Endothelial cell (in vitro differentiated cells): ENCODE data around the gene TXNRD3. TPM values are rescaled to one million over a fixed set of nuclear protein-coding genes. Genes with fewer than 3 reads are reported as not detected.

Experiments used
- DNase-seq: peaks from one replicate; pipeline ENCODE4 v3.0.0; 2021; ENCODE audit warnings: low spot score
- H3K27ac Mint-ChIP-seq: one replicate; pipeline ENCODE4 v1.8.0; 2021; ENCODE audit warnings: mixed read lengths, inconsistent platforms; ENCODE audit not compliant: unreplicated experiment
- H3K27me3 Mint-ChIP-seq: one replicate; pipeline ENCODE4 v1.8.0; 2021; ENCODE audit warnings: mild to moderate bottlenecking, moderate library complexity, mixed read lengths, inconsistent platforms; ENCODE audit not compliant: unreplicated experiment
- H3K36me3 Mint-ChIP-seq: one replicate; pipeline ENCODE4 v1.8.0; 2021; ENCODE audit warnings: mild to moderate bottlenecking, low read depth, mixed read lengths, inconsistent platforms; ENCODE audit not compliant: unreplicated experiment
- H3K4me1 Mint-ChIP-seq: one replicate; pipeline ENCODE4 v1.8.0; 2021; ENCODE audit warnings: mild to moderate bottlenecking, mixed read lengths, inconsistent platforms; ENCODE audit not compliant: unreplicated experiment
- H3K4me3 Mint-ChIP-seq: one replicate; pipeline ENCODE4 v1.8.0; 2021; ENCODE audit warnings: mild to moderate bottlenecking, mixed read lengths, inconsistent platforms; ENCODE audit not compliant: unreplicated experiment
- H3K9me3 Mint-ChIP-seq: one replicate; pipeline ENCODE4 v1.8.0; 2021; ENCODE audit warnings: mixed read lengths, inconsistent platforms; ENCODE audit not compliant: unreplicated experiment
- total RNA-seq: library from RNA; stranded (reverse); fragmentation: NEBNext Ultra II Directional; extraction: Animal tissue kit (Norgen Biotek cat#: 25700); gene quantifications from one replicate; pipeline ENCODE4 v1.2.1, GENCODE V29; 2021; ENCODE audit not compliant: unreplicated experiment
- TF ChIP-seq, protein P1 (sequence below): fragments of 200-600 bp; sonication (generic); IDR thresholded peaks from one replicate; pipeline ENCODE4 v1.5.0; 2021; ENCODE audit warnings: antibody characterized with exemption; ENCODE audit not compliant: unreplicated experiment

The TXNRD3 gene
- total RNA-seq, 1 donor from 2014 or later: 4.8 TPM

DNA sequence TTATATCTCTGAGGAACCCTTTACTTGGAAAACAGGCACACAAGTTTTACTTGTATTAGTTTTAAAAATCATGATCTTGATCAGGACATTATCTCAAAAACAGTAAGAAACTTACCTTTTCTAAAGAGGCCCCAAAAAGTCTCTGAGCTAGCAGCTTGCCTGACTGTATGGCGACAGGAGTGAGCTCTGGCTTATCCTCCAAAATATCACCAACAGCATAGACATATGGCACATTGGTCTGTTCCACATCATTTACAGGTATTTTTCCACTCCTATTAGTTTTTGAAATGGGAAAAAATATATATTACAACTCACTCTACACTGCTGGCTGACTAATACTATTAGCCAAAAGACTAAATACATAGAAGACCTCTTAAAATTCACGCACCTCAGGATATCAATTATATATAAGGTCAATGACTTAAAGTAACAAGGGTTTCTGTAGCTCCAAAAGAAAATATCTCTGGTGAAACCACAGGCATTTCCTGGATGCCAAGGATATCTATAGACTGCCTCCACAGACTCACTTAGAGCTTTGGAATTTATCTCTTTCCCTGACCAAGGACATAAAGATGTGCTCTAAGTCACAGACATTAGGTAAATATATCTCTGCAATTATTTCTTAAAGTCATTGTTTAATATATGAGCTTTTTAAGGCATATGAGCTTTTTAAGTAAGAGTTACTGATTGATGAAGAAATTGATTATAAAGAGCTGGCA, 33.1 kb downstream of the TXNRD3 start:
- Mint-ChIP-seq H3K4me3 (no peak overlapping the region), H3K9me3 (no peaks in the 10 kb centered on the region), H3K27ac (no peak overlapping the region), H3K27me3 (no peaks in the 10 kb centered on the region), H3K36me3 (no peaks in the 10 kb centered on the region), H3K4me1 (peaks cover 7% of the 10 kb centered on the region)
- TF ChIP-seq, protein P1, sequence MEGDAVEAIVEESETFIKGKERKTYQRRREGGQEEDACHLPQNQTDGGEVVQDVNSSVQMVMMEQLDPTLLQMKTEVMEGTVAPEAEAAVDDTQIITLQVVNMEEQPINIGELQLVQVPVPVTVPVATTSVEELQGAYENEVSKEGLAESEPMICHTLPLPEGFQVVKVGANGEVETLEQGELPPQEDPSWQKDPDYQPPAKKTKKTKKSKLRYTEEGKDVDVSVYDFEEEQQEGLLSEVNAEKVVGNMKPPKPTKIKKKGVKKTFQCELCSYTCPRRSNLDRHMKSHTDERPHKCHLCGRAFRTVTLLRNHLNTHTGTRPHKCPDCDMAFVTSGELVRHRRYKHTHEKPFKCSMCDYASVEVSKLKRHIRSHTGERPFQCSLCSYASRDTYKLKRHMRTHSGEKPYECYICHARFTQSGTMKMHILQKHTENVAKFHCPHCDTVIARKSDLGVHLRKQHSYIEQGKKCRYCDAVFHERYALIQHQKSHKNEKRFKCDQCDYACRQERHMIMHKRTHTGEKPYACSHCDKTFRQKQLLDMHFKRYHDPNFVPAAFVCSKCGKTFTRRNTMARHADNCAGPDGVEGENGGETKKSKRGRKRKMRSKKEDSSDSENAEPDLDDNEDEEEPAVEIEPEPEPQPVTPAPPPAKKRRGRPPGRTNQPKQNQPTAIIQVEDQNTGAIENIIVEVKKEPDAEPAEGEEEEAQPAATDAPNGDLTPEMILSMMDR: no peak
- DNase-seq: no peak

DNA sequence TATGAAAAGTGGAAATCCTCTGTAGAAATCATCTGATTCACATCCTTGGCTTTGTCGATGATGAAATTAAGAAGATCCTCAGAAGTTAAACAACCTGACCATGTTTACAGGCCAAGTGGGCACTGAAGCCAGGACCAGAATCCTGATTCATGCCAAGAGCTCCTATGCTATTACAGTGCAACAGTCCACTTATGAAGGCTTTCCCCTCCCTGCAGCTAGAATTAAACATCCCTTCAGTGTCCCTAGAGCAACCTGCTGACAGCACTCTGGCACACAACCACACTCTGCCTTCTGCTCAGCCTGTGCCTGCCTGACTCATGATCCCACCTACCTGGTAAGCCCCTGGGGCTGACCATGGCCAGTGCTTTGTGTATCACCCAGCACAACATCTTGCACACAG, 33.8 kb downstream of the TXNRD3 start:
- no peaks in the 10 kb centered on the region for H3K9me3 Mint-ChIP-seq
- TF ChIP-seq, protein P1: no peak
- no peaks in the 10 kb centered on the region for H3K36me3 Mint-ChIP-seq
- DNase-seq: no peak
- H3K4me3 Mint-ChIP-seq: no peak overlapping the region
- peaks cover 7% of the 10 kb centered on the region for H3K4me1 Mint-ChIP-seq
- H3K27me3 Mint-ChIP-seq: no peaks in the 10 kb centered on the region
- no peak overlapping the region for H3K27ac Mint-ChIP-seq

DNA sequence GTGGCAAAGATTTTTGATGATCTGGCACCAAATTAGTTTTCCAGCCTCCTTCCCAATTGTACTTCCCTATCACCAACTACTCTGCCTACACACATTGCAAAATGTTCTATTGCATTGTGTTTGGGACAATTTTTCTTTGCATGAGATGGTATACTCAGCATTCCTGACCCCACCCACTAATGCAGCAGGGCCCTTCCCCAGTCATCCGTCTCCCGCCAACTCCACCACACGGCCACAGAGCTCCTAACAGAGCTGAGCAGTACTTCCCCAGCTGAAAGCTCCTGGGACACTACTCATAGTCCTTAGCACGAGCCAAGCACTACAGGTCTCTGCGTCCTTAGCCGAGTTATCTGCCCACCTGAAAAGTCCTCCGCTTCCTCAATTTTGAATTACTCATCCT, 34.2 kb downstream of the TXNRD3 start:
- Mint-ChIP-seq H3K9me3 (no peaks in the 10 kb centered on the region), H3K36me3 (no peaks in the 10 kb centered on the region), H3K4me3 (no peak overlapping the region), H3K27ac (no peak overlapping the region), H3K4me1 (peaks cover 7% of the 10 kb centered on the region), H3K27me3 (no peaks in the 10 kb centered on the region)
- TF ChIP-seq, protein P1: no peak
- DNase-seq: no peak

DNA sequence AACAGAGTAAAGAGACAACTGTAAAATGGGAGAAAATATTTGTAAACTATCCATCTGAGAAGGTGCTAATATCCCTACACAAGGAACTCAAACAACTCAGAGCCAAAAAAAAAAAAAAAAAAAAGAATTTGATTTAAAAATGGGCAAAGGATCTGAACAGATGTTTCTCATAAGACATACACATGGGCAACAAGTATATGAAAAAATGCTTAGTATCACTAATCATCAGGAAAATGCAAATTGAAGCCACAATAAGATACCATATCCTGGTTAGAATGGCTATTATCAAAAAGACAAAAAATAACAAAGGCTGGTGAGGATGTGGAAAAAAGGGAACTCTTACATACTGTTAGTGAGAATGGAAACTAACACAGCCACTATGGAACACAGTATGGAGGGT, 36.2 kb downstream of the TXNRD3 start:
- TF ChIP-seq, protein P1: no peak
- H3K27me3 Mint-ChIP-seq: no peaks in the 10 kb centered on the region
- H3K4me3 Mint-ChIP-seq: no peak overlapping the region
- H3K36me3 Mint-ChIP-seq: no peaks in the 10 kb centered on the region
- H3K27ac Mint-ChIP-seq: no peak overlapping the region
- H3K9me3 Mint-ChIP-seq: no peaks in the 10 kb centered on the region
- H3K4me1 Mint-ChIP-seq: peaks cover 7% of the 10 kb centered on the region
- no peak for DNase-seq

DNA sequence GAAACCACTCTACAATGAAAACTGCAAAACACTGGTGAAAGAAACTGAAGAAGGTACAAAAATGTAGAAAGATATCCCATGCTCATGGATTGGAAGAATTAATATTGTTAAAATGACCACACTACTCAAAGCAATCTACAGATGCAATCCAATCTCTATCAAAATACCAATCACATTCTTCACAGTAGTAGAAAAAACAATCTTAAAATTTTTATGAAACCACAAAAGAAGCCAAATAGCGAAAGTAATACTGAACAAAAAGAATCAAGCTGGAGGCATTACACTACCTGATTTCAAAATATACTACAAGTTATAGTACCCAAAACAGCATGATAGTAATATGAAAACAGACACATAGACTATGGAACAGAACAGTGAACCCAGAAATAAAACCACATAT, 36.9 kb downstream of the TXNRD3 start:
- DNase-seq: no peak
- no peak overlapping the region for H3K4me3 Mint-ChIP-seq
- no peak overlapping the region for H3K27ac Mint-ChIP-seq
- H3K36me3 Mint-ChIP-seq: no peaks in the 10 kb centered on the region
- peaks cover 7% of the 10 kb centered on the region for H3K4me1 Mint-ChIP-seq
- no peaks in the 10 kb centered on the region for H3K9me3 Mint-ChIP-seq
- H3K27me3 Mint-ChIP-seq: no peaks in the 10 kb centered on the region
- TF ChIP-seq, protein P1: no peak
